Astrocyte (in vitro differentiated cells and primary cell): ENCODE measurements around the gene DLX3.

Experiments
- EZH2 ChIP-seq: IDR thresholded peaks from 2 replicates; pipeline ENCODE4 v1.6.1; 2012; ENCODE audit warnings: mild to moderate bottlenecking, low read length, inconsistent platforms; ENCODE audit not compliant: insufficient read depth
- TF ChIP-seq, protein P1 (sequence below): IDR thresholded peaks from 2 replicates; pipeline ENCODE4 v1.5.1; 2011; ENCODE audit warnings: low read depth, mild to moderate bottlenecking, inconsistent platforms, low read length, moderate library complexity; ENCODE audit not compliant: insufficient read depth

DNA sequence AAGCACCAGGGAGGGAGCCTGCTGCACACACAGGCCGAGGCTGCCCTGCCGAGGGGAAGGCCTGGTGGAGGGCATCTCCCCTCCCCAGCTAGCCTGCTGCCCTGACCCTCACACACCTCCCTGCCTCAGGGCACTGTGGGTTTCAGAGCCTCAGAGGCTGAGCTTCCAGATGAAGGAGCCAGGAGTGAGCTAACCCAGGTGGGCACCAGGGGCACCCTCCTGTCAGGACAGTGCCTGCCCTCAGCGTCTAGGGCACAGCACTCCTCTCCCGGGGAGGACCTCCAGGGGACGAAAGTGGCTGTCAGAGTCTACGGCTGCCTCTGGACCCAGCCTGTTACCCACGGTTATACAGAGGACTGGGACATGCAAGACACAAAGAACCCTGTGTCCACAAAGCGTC lies 48.8 kb downstream of the DLX3 start:
- TF ChIP-seq EZH2 = no peak
- TF ChIP-seq, protein P1, sequence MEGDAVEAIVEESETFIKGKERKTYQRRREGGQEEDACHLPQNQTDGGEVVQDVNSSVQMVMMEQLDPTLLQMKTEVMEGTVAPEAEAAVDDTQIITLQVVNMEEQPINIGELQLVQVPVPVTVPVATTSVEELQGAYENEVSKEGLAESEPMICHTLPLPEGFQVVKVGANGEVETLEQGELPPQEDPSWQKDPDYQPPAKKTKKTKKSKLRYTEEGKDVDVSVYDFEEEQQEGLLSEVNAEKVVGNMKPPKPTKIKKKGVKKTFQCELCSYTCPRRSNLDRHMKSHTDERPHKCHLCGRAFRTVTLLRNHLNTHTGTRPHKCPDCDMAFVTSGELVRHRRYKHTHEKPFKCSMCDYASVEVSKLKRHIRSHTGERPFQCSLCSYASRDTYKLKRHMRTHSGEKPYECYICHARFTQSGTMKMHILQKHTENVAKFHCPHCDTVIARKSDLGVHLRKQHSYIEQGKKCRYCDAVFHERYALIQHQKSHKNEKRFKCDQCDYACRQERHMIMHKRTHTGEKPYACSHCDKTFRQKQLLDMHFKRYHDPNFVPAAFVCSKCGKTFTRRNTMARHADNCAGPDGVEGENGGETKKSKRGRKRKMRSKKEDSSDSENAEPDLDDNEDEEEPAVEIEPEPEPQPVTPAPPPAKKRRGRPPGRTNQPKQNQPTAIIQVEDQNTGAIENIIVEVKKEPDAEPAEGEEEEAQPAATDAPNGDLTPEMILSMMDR = no peak
